C4-2B (cell line): ENCODE data around the gene SYT7.

Source experiments
- H3K27ac ChIP-seq: fragments of 450-650 bp; 2 replicates; pipeline ENCODE4 v1.5.1; 2017
- CTCF ChIP-seq: fragments of 450-650 bp; conservative IDR thresholded peaks from 2 replicates; pipeline ENCODE4 v1.5.1; 2017; ENCODE audit warnings: mild to moderate bottlenecking
- ZFX ChIP-seq: fragments of 450-650 bp; IDR thresholded peaks from 2 replicates; pipeline ENCODE4 v1.6.1; 2017

Gene SYT7

GRCh38 chr11:61539831-61540357, 41.0 kb downstream of the SYT7 start:
- TF ChIP-seq ZFX: no peak
- no peak for TF ChIP-seq CTCF
- no peak overlapping the region for H3K27ac ChIP-seq

- TF ChIP-seq ZFX (no peak), CTCF (no peak)
Measured at GRCh38 chr11:61539006-61539405, 41.9 kb downstream of the SYT7 start.

GRCh38 chr11:61538636-61538961, 42.3 kb downstream of the SYT7 start:
- peak overlapping the region; percentile 63 for H3K27ac ChIP-seq
- TF ChIP-seq CTCF: no peak
- TF ChIP-seq ZFX: no peak

More at GRCh38 chr11:61539006-61539405, 41.9 kb downstream of the SYT7 start:
- peak overlapping the region; percentile 63 for H3K27ac ChIP-seq

- TF ChIP-seq ZFX: no peak
- TF ChIP-seq CTCF: no peak
- H3K27ac ChIP-seq: peak overlapping the region; percentile 63; the same call in 1 of the 2 replicates
Measured at GRCh38 chr11:61537326-61537725, 43.5 kb downstream of the SYT7 start.

- no peak for TF ChIP-seq CTCF
- no peak for TF ChIP-seq ZFX
- H3K27ac ChIP-seq: no peak overlapping the region
Measured at GRCh38 chr11:61536676-61537270, 44.1 kb downstream of the SYT7 start.

GRCh38 chr11:61535998-61536675, 44.7 kb downstream of the SYT7 start:
- TF ChIP-seq ZFX (no peak), CTCF (no peak)
- H3K27ac ChIP-seq: no peak overlapping the region
